ELF-1 (cell line): Measurements from ENCODE around the gene EXO1.
A peak's percentile ranks its signal among the peaks of the same experiment; 100 is the strongest.
"Not testable (repeated sequence)": the region's sequence is repeated elsewhere in the genome, so short reads cannot be mapped to it uniquely, and the experiment has no call there.

Experiments
- DNase-seq: peaks from one replicate; pipeline ENCODE4 v3.0.0-alpha.2; 2016; ENCODE audit warnings: low read depth, low spot score

The EXO1 gene

DNA sequence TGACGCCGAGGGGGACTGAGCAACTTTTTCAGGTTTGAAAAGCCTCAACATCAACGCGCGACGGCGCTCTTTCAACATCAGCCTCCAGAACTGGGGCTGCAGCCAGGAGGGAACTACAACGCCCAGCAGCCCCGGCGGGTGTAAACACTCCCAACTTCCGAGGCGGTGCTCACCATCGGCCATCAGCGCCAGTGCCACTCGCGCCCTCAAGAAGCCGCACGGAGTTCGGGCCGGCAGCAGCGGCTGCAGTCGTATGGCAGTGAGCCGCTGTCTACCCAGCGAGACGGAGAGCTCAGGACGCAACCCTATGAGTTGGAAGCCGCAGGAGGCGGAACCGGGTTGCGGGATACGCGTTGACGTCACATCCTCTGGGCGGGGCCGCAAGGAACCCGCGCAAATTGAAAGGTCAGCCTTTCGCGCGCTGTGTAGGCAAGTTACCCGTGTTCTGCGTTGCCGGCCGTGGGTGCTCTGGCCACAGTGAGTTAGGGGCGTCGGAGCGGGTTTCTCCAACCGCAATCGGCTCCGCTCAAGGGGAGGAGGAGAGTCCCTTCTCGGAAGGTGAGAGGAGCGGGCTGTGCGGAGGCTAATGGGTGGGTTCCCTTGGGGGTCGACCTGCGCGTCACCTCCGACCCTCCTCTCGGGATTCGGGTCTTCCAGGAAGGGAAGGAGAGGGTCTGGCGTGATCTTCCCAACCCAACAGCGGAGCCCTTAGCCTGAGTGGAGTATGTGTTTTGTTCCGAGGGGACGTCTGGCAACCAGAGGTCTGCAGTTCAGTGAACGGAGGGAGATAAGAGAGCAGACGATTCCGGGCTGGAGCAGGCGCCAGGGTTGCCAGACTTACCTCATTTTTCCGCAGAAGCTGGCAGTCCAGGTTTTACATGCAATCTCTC is at the start of gene EXO1:
EXO1 (plus strand) TSS at position 409 of the 890 bp plus-strand sequence. CDS start 2,222 bp downstream, outside the sequence.
- DNase-seq: peak; percentile 95

DNA sequence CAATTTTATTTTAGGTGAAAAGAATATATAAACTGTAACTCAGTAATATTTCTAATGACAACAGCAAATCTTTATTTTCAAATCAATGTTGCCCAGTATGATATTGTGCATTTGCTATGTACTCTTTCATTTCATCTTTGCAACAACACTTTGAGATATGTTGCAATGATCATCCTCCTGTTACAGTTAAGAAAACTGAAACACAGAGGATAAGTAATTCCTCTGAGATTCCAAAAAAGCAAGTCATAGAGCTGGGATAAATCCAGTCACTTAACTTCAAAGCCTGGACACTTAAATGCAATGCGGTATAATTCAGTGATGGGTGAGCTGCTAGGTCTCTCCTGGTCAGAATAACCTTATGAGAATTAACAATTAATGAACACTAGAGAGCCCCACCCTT is 48.6 kb upstream of the EXO1 start:
- DNase-seq: no peak

DNA sequence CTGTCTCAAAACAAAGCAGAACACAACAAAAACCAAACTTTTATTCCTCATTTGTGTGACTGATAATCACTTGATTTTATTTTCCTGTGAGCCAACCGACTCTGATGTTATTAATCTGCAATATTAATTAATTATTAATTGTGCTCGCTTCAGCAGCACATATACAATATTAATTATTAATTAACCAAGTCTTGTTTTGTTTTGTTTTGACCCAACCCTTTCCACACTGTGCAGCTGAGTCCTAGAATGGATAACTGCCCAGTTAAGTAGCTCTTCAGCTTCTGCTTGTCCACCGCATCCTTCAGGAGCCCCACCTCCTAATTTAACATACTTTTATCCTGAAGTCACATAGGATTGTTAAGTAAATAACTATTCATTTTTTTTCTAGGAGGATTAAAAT is 47.4 kb upstream of the EXO1 start:
- no peak for DNase-seq

DNA sequence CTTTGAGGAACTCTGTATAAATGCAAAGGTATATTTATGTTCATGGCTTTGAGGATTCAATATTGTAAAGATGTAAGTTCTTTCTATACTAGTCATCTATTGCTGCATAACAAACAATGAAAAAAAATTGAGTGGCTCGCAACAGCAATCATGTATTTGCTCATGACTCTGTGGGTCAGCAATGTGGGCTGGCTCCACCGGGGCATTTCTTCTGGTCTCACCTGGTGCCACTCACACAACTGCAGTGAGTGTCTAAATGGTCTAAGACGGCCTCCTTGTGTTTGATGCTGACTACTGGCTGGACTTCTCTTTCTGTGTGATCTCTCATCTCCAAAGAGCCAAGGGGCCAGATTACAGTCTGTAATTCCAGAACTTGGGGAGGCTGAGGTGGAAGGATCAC is 45.1 kb upstream of the EXO1 start:
- no peak for DNase-seq

DNA sequence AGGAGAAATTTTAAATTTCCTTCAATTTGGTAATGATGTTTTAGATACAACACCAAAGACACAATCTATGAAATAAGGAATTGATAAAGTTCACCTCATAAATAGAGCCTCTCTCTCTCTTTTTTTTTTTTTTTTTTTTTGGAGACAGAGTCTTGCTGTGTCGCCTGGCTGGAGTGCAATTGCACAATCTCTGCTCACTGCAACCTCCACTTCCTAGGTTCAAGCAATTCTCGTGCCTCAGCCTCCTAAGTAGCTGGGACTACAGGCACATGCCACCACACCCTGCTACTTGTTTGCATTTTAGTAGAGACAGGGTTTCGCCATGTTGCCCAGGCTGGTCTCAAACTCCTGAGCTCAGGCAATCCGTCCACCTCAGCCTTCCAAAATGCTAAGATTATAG is 43.3 kb upstream of the EXO1 start:
- DNase-seq: not testable (repeated sequence)

DNA sequence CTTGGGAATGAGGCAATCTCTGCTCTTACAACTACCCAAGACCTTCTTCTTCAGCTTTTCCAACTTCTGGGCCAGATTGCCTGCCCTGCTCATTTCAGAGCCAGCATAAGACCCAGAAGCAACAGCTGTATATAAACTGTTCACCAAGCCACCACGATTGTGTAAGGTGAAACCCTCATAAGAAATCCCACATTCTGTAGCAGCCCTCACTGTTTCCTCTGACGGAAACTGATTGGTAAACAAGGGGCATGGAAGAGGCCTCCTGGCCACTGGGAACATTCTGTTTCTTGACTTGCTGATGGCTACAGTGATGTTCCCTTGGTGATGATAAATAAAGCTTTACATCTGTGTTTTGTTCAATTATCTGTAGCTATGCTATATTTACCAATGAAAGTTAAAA is 39.7 kb upstream of the EXO1 start:
- DNase-seq: no peak

DNA sequence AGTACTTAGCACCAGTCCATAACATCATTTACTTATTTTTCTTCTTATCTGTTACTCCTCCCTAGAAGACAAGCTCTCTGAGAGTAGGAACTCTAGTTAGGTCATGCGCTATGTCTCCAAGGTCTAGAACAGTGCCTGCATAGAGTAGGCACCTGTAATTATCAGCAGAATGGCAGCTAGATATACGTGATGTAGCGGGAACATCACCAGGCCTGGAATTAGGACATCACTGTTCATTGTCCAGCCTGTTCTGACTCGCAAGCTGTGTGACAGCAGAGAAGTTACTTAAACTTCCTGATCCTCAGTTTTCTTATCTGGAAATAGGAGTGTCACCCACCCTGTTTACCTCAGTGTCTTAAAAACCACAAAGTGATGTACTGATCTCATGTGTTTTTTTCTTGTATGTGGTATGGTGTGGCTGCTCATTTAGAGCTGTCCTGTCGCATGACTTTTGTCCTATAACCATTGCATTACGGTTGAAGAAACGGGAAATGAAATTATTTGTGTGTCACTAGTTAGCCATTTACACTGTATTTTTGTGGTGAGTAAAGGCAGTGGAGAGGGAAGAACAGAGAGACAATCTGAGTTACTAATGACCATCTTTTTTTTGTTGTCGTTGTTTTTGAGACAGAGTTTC is 37.1 kb upstream of the EXO1 start:
- DNase-seq: no peak

DNA sequence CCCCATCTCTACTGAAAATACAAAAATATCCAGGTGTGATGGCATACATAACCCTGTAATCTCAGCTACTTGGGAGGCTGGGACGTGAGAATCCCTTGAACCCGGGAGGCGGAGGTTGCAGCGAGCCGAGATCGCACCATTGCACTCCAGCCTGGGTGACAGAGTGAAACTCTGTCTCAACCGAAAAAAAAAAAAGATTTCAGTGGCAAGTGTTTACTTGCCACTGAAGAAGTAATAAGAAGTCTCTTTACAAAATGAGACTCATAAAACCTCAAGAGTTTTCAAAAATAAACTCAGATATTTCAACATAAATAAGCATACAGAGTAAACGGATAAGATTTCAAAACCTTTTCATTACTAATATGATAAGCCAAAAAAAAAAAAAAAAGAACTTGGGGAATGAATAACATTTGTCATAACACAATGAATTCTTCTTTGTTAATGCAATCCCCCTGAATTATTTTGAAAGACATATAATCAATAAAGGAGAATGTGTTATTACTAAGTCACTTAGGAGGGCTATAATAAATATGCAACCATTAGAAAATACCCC is 34.2 kb upstream of the EXO1 start:
- no peak for DNase-seq

DNA sequence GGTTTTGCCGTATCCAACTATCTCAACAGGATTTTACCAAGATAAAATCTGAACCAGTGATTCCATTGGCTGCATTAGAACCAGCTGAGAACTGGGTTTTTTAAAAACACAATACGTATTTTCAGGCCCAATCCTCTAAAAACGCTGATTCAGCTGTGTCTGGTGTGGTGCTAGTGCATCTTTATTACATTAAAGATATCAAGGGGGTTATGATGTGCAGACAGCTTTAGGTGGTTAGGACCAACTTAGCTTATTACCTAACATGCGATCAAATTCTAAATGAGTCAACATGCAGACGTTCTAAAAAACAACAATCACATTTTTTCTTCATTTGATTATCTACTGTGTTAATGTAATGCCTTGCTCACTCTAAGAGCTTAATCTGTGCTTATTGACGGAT is 32.0 kb upstream of the EXO1 start:
- no peak for DNase-seq

DNA sequence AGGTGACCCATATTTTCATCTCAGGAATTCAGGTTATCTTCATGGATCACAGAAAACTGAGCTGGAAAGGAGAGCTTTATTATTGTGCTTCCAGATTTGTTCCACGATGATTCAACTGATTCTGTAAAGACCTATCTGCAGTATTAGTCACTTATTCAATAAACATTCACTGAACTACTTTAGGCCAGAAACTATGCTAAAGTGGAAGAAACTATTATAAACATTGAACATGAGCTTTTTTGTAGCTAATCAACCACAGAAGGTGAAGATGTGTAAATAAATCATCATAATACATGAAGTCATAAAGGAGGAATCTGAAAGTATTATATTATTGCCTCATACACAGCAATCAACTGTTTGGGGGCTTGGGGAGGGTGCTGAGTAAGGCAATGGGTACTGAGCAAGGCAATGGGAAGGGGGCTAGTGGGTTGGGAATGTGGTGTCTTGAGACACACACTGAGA is 30.6 kb upstream of the EXO1 start:
- no peak for DNase-seq

DNA sequence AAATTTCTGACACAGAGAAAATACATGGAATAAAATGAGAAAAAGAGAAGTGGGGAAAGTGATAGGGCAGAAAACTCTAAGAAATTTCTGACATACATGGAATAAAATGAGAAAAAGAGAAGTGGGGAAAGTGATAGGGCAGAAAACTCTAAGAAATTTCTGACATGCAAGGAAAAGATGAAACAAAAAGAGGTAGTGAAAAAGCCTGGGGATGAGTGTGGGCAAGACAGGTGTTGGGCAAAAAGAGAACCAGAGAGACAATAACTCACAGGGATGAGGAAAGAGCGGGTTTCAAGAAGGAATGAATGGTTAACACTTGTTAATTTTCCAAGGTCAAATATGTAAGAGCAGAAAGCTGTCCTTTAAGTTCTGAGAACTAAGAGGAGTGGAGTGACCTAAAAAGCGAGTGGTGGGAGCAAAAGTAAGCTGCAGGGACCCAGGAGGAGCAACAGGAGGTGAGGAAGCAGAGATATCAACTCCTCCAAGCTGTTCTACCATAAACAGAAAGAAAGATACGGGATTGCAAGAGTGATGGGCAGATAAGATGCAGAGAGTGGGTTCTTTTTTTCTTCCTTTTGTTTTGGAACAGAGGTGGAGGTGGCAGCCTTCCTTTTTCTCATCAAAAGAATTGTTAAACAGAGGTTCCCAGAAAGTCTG is 29.9 kb upstream of the EXO1 start:
- no peak for DNase-seq

DNA sequence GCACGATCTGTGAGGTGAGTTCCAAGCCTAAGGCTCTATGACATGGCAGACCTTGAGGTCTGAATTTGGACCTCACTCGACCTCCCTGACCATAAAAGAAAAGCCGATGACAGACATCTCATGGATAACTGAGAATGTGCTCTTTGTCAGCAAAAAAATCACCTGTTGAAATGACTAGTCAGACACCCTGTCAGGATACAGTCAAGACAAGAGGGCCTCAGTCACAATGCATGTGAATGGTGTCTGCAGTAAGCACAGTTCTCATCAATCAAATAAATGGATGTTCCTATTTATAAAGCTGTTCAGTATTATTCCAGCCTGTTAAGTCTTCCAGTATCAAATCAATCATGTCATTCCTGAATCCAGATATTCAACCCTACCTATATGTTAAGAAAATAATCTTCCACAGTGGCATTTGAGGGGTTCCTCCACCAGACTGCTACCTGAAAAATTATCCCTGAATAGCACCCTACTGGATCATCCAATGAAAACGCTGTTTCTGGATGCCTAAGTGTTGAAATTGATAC is 28.6 kb upstream of the EXO1 start:
- DNase-seq: no peak

DNA sequence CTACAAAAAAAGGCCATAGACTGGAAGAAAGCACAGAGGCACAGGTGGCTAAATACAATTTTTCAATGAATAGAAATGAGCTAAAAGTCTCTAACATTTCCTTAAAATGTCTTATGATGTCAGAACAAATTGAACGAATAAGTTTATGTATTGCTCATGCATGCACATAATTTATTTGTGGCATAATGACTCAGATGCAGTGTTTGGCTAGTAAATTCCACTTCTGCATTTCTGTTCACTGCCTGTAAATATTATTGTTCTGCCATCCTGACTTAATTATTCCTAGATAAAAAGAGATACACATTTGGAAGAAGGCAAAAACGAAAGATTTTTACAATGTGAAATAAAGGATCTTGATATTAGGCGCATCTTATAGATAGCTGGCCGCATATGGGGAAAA is 26.6 kb upstream of the EXO1 start:
- DNase-seq: no peak

DNA sequence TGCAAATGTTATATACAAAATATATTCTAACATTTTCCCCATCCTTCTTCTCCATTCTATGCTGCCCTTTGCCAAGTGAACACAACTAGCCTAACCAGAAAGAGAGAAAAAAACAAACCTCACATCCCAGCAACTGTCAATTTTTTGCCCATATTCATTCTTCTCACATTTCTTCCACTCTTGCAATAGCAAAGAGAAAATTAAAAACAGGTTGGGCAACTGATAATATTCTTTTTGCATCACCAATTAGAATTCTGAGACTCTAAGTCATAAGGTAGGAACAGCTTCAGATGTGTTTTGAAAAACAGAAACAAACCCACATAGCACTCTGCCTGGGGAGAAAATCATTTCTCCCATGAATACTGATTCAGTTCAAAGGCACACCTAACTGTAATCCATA is 25.2 kb upstream of the EXO1 start:
- DNase-seq: no peak

DNA sequence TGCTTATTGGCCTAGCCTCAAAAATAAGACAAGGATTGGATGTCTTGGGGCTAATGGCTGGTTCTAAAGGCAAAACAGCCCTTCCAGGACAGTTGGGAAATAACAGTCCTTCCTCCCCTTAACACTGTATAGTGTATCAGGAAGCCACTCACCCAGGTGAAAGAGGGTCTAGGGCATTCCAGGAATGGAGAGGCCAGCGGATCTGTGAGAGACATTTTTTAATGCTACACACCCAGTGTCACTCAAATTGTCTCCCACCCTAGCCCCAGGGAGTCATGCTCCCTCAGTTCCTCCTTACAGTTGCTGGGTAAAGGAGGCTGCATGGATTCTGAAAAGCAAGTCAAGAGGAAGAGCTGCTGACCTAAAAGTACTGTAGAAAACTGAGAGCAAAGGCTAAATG is 24.1 kb upstream of the EXO1 start:
- DNase-seq: no peak

DNA sequence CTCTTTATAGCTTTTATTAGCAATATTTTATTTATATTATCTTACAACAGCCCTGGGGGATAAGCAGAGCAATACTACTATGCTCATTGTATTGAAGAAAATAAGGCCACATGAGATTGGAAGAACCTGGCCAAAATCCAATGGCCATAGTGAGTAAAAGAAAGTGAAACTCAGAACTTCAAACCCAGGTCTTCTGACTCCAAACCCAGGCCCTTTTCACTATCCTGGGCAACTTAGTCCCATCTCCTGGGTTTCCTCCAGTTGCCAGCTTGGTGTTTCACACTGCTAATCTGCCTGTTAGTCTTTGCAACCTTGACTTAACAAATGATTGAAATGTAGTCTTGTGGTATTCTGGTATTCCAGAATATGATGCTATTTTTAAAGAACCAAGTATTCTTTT is 22.4 kb upstream of the EXO1 start:
- no peak for DNase-seq

DNA sequence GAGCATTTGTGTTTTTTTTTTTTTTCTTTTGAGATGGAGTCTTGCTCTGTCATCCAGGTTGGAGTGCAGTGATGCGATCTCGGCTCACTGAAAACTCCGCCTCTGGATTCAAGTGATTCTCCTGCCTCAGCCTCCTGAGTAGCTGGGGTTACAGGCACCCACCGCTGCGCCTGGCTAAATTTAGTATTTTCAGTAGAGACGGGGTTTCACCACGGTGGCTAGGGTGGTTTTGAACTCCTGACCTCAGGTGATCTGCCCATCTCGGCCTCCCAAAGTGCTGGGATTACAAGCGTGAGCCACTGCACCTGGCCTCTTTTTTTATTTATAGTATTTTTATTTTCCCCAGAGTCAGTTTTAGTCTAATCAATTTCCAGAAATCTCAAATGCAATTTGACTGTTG is 21.4 kb upstream of the EXO1 start:
- not testable (repeated sequence) for DNase-seq

DNA sequence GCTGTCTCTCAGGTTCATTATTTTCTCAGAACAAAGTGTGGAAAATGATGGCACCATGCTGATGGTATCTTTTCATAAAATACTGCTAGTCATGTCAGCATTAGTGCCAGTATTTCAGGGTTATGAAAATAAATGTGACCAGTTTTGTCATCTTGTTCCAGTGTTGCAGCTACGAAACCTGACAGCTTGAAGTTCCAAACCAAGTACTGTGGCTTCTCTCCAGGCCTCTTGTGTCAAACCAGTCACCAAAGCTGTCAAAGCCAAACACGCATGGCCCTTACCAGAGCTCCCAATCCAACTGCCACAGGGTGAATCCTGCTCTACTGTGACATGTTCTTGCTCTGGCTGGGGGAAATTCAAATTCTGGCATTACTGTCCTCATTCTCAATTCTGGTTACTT is 20.7 kb upstream of the EXO1 start:
- no peak for DNase-seq

DNA sequence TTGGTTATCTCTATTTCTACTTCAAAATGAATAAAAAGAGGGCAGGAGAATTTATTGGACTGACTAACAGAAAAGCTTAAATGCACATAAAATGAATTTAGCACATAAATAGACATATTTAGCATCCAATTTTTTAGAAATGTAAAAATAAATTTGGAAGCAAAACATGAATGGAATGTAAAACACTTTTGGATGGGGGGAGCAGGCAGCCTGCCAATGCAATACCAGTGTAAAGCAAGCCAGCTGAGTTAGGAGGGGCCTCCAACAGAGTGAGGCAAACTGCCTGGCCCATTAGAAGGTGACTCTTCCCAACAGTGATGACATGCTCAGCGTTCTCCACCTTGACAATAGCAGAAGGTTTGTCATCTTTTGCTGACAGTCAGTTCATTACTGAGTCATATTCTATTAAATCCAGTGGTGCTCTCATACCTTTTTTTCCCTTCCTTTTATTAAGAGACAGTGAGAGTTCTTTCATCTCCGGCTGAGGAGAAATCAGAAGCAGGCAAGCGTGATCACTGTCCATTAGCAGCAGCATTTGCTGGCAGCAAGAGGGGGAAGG is 19.5 kb upstream of the EXO1 start:
- no peak for DNase-seq

DNA sequence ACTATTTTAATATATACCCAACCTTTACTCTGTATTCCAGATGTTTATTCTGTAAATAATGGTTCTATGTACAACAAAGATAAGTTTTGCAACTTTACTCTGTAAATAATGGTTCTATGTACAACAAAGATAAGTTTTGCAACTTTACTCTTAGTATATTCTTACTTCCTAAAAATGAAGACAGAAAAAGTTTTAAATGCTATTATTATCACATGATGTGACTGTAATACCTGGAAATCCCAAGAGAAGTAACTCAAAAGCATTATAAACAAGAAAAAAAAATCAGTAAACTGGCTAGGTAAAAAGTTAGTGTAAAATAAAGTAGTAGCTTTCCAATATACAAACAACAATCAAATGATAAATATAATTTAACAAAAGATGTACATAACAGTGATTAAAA is 18.5 kb upstream of the EXO1 start:
- no peak for DNase-seq

DNA sequence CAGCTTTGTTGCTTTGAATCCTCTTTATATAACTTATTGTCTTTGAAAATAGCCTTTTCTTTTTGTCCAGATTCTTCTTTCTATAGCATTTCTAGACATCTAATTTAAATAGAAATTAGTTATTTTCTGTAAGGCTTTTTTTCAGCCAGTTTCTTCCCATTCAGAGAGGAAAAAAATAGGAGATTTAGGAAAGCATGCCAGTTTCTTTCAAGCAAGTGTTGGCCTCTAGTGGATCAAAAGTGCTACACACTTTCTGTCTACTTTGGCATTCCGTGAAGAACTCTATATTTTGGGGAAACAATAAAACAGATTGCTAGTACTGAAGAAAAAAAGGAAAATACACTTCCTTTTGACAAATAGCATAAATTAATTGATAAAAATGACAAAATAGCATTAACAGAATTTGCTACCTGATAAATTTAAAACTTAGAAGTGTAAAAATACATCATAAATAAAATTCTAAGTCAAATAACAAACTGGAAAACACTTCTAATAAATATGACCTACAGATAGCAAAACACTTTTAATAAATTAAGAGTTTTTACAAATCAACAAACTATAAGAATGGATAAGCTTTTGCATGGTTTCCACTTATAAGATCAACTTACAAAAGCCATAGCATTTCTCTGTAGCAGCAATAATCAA is 13.1 kb upstream of the EXO1 start:
- DNase-seq: no peak
